ENCODE measurements around the gene MIB2. TPM values are rescaled to one million over a fixed set of nuclear protein-coding genes. Genes with fewer than 3 reads are reported as not detected.

MIB2 gene
- total and polyA plus RNA-seq, 10 of the 15 experiments (the other 5 are each of a cell fraction or from before 2014, with no cell fraction given): 0.42 to 26.8 (median 10.9) TPM; not detected in 1

GRCh38 chr1:1623631-1624442 lies 8.5 kb downstream of the MIB2 start:
- BruUV-seq (replicated peaks): no TSS peak
- POLR2A ChIA-PET: no interaction called here
- H4K20me1 ChIP-seq (ENCODE audit: control insufficient read depth, insufficient read depth): no peaks in the 10 kb centered on the region
- FAIRE-seq: no peak
- no peaks in the 10 kb centered on the region for H3K27me3 ChIP-seq (replicated peaks in 1 of 2; ENCODE audit: control insufficient read depth in 2 of 2, insufficient read depth in 2 of 2, low read length in 1 of 2)
- H3K27ac ChIP-seq (ENCODE audit: control insufficient read depth, insufficient read depth): no peak overlapping the region
- CTCF ChIA-PET: interaction anchor here (1.0 kb wide), 1 partner anchor 9 kb away, joined by 5 read pairs; the partner anchor contains the start of gene MIB2
- SMC1A ChIA-PET (ENCODE audit: uncharacterized antibody, unreplicated experiment): no interaction called here
- H3K79me2 ChIP-seq (ENCODE audit: control insufficient read depth, insufficient read depth, low read length): no peaks in the 10 kb centered on the region
- H3K36me3 ChIP-seq (ENCODE audit: control insufficient read depth in 2 of 2, insufficient read depth in 2 of 2, low read length in 1 of 2): no peaks in the 10 kb centered on the region
- in situ Hi-C loops (cut with MboI): no loop called here
- DNase-seq (ENCODE audit: low read depth, low spot score): no peak
- H3K9me3 ChIP-seq (replicated peaks; ENCODE audit: control insufficient read depth, insufficient read depth, low read length): no peaks in the 10 kb centered on the region
- no peak for TF ChIP-seq SMAD1 (IDR thresholded peaks at IDR 0.05; ENCODE audit: low read depth, partially characterized antibody)
- TF ChIP-seq NRF1 (conservative IDR thresholded peaks at IDR 0.05; ENCODE audit: low read depth, low read length): no peak
- TF ChIP-seq EP300 (IDR thresholded peaks at IDR 0.05; ENCODE audit: borderline replicate concordance in 1 of 2, control insufficient read depth in 1 of 2, low read depth in 2 of 2, low read length in 2 of 2): no peak
- no peak for TF ChIP-seq E2F8 (IDR thresholded peaks at IDR 0.05; ENCODE audit: low read depth, partially characterized antibody)
- no peak for TF ChIP-seq SMARCA5 (IDR thresholded peaks at IDR 0.05)
- no peak for TF ChIP-seq ZNF217 (IDR thresholded peaks at IDR 0.05)
- no peak for TF ChIP-seq CBFB (IDR thresholded peaks at IDR 0.05; ENCODE audit: low read depth)
- TF ChIP-seq MTA3 (IDR thresholded peaks at IDR 0.05; ENCODE audit: borderline replicate concordance, low read length): no peak
- no peak for TF ChIP-seq FOXK2 (IDR thresholded peaks at IDR 0.05)
- no peak for TF ChIP-seq USF1 (IDR thresholded peaks at IDR 0.05; ENCODE audit: borderline replicate concordance, extremely low read length, insufficient read depth, low read depth, low read length)
- no peak for ATAC-seq
- 88% methylated on average over 33 of the region's 51 CpGs for WGBS (ENCODE audit: insufficient coverage, insufficient replicate concordance, low lambda C conversion rate, missing lambda C conversion rate)
- H3K9ac ChIP-seq (ENCODE audit: control insufficient read depth, insufficient read depth, low read length): no peak overlapping the region
- RAD21 ChIA-PET (ENCODE audit: unreplicated experiment): no interaction called here
- no peak overlapping the region for H2AFZ ChIP-seq (ENCODE audit: control insufficient read depth, low read depth, low read length)
- H3K4me3 ChIP-seq: no peak overlapping the region
- no peaks in the 10 kb centered on the region for H3K4me1 ChIP-seq (ENCODE audit: control insufficient read depth, insufficient read depth, low read length)
- intact Hi-C loops (cut with micrococcal nuclease; ENCODE audit: unreplicated experiment): no loop called here
- H3K4me2 ChIP-seq (ENCODE audit: control insufficient read depth, insufficient read depth): no peak overlapping the region
